Measurements from ENCODE around the gene ADGRL1. TPM values are rescaled to one million over a fixed set of nuclear protein-coding genes. Genes with fewer than 3 reads are reported as not detected.

Gene ADGRL1
- total RNA-seq, 1 experiment from 2014 or later: 10.9 TPM

DNA sequence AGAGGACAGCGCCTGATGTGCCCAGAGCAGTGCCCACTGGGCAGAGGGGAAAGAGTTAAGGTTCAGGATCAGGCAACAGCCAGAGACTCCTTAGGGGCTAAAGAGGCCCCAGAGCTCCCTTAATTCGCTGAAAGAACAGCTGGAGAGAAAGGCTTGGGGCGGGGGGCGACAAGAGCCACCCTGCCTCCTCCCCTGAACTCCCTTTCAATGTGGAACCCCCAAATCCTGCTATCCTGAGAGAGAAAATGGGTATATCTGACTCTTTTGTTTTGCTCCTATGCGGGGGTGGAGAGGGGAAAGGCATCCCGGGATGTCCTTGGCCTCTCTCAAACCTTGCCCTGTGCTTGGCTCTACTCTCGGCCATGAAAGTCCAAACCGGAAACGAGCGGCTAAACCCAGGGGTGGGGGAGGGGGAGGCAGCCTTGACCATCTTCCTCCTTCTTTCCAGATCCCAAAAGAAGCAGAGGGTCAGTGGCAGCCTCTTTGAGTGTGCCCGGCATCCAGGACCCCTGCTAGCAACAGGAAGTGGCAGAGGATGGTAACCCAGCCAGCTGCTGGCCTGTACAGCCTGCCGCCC is 93.1 kb downstream of the ADGRL1 start:
- DNase-seq (ENCODE audit: low spot score): no peak

- DNase-seq (ENCODE audit: low spot score): no peak
Measured at GRCh38 chr19:14112051-14112808, 93.7 kb downstream of the ADGRL1 start.

DNA sequence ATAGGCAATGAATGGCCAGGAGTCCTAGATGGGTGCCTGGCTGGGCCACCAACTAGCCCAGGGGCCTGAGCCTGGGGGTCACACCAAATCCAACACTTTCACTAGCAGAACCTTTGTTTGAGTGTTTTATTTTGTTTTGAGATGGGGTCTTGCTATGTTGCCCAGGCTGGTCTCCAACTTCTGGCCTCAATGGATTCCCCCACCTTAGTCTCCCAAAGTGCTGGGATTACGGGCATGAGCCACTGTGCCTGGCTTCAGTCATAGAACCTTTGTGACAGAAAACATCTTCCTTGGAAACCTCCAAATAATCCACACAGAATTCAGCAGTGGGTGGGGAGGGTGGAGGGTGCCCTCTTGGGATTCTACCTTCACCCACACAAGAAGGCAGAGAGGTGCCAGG is 94.5 kb downstream of the ADGRL1 start:
- no peak for DNase-seq (ENCODE audit: low spot score)

- DNase-seq (ENCODE audit: low spot score): no peak
Measured at GRCh38 chr19:14110650-14111049, 95.3 kb downstream of the ADGRL1 start.

DNA sequence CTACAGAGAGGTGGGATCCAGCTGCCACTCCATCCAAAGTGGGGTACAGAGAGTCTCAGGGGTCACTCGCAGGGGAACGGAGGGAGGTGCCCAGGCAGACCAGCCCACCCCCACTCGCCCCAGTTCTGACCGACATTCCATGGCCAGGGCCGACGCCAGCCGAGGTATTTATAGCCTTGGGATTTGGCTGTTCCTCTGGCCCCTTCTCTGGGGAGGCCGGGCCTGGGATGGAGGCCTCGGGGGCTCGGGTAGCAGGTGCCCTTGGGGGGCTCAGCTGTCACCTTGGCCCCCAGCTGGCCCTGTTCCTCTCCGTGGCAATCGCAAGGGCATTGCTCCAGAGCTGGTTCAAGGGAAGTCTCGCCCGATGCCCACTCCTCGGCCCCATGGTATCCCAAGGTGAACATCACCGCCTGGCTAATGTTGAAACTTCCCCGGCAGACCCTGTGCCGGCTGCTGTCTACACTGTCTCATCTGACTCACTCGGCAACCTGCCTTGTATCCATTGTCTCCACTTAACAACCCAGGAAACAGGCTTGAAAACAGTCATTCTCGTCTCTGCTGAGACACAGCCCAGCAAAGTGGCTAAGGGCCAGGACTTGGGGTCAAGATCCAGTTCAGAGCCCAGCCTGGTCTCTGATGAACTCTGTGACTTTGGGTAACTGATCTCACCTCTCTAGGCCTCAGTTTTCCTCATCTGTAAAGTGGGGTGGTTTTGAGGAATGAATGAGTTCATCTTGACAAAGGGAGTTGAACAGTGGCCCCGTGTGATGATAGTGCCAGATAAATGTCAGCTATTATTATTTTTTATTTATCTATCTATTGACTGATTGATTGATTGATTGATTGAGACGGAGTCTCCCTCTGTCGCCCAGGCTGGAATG is 98.1 kb downstream of the ADGRL1 start:
- DNase-seq (ENCODE audit: low spot score): no peak

- DNase-seq (ENCODE audit: low spot score): no peak
Measured at GRCh38 chr19:14106840-14107239, 99.1 kb downstream of the ADGRL1 start.

DNA sequence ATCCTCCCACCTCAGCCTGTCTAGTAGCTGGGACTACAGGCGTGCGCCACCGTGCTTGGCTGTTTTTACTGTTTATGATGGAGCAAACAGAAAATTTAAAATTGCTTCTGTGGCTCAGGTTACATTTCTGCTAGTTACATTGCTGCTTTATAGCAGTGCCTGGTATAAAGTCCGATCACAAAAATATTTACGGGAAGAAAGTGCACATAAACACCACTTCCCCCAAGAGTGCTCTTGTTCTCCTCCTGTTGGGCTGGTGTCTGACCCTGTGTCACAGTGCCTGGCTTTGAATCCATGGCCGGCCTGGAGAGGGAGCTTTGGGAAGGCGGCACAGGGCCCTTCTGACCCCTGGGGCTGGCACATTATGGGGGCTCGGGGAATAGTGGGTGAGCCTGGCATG is 100.3 kb downstream of the ADGRL1 start:
- no peak for DNase-seq (ENCODE audit: low spot score)

GRCh38 chr19:14103310-14103709 is 102.7 kb downstream of the ADGRL1 start:
- DNase-seq (ENCODE audit: low spot score): no peak

- DNase-seq (ENCODE audit: low spot score): no peak
Measured at GRCh38 chr19:14102756-14103155, 103.2 kb downstream of the ADGRL1 start.

DNA sequence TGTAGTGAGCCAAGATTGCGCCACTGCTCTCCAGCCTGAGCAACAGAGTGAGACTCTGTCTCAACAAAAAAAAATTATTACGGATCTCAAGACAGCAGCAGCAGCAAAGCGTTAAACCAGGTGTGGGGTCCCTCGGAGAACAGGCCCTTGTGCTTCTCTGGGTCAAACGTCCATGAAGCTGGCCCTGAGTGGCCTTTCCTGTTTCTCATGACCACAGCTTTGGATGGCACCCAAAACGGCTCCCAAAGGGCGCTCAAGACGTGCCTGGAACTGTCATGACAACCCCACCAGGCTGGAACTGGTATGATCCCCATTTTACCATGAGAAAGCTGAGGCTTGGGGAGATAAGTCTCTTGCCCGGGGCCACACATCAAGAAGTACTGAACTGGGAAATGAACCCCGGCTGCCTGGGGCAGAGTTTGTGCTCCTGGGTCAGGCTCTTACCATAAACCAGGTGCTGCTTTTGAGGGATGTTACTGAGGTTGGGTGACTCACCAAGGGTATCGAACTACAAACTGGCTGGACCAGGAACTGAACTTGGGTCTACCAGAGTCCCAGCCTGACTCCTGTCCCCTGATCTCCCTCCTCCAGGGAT is 103.8 kb downstream of the ADGRL1 start:
- DNase-seq (ENCODE audit: low spot score): no peak

- no peak for DNase-seq (ENCODE audit: low spot score)
Measured at GRCh38 chr19:14101003-14101545, 104.9 kb downstream of the ADGRL1 start.

Other genes with a start within 250 kb of the ADGRL1 start
- 1.1 and 2.0 TPM in 2 replicates for gene RFX1, start 199.8 kb downstream of the ADGRL1 start, total RNA-seq (2014; rRNA removed; shearing (Covaris generic))
- not detected in 2 replicates for gene RLN3, start 178.0 kb downstream of the ADGRL1 start, total RNA-seq (2014; rRNA removed; shearing (Covaris generic))
- 13.9 and 15.0 TPM in 2 replicates for gene IL27RA, start 174.4 kb downstream of the ADGRL1 start, total RNA-seq (2014; rRNA removed; shearing (Covaris generic))
- gene PALM3, start 144.1 kb downstream of the ADGRL1 start, total RNA-seq (2014; rRNA removed; shearing (Covaris generic)): 1.4 and 2.0 TPM in 2 replicates
- gene MISP3, start 133.4 kb downstream of the ADGRL1 start, total RNA-seq (2014; rRNA removed; shearing (Covaris generic)): 0.35 and 3.3 TPM in 2 replicates
- gene C19orf67, start 120.4 kb downstream of the ADGRL1 start, total RNA-seq (2014; rRNA removed; shearing (Covaris generic)): not detected in 2 replicates
- 20.0 and 21.8 TPM in 2 replicates for gene SAMD1, start 115.4 kb downstream of the ADGRL1 start, total RNA-seq (2014; rRNA removed; shearing (Covaris generic))
- 36.9 and 48.1 TPM in 2 replicates for gene PRKACA, start 88.4 kb downstream of the ADGRL1 start, total RNA-seq (2014; rRNA removed; shearing (Covaris generic))
- 77.7 and 77.8 TPM in 2 replicates for gene ASF1B, start 69.6 kb downstream of the ADGRL1 start, total RNA-seq (2014; rRNA removed; shearing (Covaris generic))
- gene ADGRE5, start 175.3 kb upstream of the ADGRL1 start, total RNA-seq (2014; rRNA removed; shearing (Covaris generic)): 9.5 and 13.0 TPM in 2 replicates
- gene DDX39A, start 213.2 kb upstream of the ADGRL1 start, total RNA-seq (2014; rRNA removed; shearing (Covaris generic)): 162 and 211 TPM in 2 replicates
- gene PKN1, start 227.1 kb upstream of the ADGRL1 start, total RNA-seq (2014; rRNA removed; shearing (Covaris generic)): 19.0 and 28.7 TPM in 2 replicates